ENCODE results near the gene MCF2L. TPM values are rescaled to one million over a fixed set of nuclear protein-coding genes. Genes with fewer than 3 reads are reported as not detected.

Gene MCF2L
- total RNA-seq, 4 donors from 2014 or later, result 46.5 to 89.7 (median 55.0) TPM

DNA sequence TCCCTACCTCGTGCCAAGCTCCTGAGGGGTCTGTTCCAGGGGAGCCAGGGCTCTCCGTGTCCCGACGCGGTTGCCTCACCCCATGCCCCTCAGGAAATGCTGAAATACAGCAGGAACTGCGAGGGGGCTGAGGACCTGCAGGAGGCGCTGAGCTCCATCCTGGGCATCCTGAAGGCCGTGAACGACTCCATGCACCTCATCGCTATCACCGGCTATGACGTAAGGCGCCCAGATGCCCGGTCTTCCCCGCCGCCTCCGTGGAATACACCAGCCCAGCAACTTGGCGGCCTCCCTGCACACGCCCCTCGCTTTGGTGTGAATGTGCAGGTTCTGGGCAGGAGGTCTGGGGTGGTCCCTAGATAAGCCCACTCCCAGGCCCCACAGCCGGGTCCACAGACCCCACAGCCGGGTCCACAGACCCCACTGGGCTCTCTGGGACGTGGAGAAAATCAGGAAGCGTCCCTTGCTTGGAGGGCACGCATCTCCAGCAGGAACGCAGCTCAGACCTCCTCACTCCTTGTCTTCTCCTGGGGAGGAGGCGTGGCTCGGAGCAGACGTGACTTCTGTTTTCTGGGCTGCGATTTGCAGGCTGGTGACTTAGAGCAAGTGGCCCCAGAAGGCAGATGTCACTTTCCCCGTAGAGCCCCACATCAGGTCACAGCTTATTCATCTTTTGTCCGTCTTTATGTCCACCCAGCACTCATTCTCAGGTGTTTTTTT, 117.2 kb downstream of the MCF2L start:
- TF ChIP-seq POLR2A (IDR thresholded peaks at IDR 0.05), result no peak
- TF ChIP-seq, protein P1, sequence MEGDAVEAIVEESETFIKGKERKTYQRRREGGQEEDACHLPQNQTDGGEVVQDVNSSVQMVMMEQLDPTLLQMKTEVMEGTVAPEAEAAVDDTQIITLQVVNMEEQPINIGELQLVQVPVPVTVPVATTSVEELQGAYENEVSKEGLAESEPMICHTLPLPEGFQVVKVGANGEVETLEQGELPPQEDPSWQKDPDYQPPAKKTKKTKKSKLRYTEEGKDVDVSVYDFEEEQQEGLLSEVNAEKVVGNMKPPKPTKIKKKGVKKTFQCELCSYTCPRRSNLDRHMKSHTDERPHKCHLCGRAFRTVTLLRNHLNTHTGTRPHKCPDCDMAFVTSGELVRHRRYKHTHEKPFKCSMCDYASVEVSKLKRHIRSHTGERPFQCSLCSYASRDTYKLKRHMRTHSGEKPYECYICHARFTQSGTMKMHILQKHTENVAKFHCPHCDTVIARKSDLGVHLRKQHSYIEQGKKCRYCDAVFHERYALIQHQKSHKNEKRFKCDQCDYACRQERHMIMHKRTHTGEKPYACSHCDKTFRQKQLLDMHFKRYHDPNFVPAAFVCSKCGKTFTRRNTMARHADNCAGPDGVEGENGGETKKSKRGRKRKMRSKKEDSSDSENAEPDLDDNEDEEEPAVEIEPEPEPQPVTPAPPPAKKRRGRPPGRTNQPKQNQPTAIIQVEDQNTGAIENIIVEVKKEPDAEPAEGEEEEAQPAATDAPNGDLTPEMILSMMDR (IDR thresholded peaks at IDR 0.05), result no peak
- H3K4me3 ChIP-seq (ENCODE audit: low read depth, poor library complexity, severe bottlenecking), result no peak overlapping the region
- no peak for DNase-seq (ENCODE audit: low spot score in 2 of 2)
- intact Hi-C loops (cut with DNase I; ENCODE audit: low total_unique reads), result no loop called here
- 83 to 89% methylated on average over 23 to 31 of the region's 32 CpGs for WGBS, 2 donors

DNA sequence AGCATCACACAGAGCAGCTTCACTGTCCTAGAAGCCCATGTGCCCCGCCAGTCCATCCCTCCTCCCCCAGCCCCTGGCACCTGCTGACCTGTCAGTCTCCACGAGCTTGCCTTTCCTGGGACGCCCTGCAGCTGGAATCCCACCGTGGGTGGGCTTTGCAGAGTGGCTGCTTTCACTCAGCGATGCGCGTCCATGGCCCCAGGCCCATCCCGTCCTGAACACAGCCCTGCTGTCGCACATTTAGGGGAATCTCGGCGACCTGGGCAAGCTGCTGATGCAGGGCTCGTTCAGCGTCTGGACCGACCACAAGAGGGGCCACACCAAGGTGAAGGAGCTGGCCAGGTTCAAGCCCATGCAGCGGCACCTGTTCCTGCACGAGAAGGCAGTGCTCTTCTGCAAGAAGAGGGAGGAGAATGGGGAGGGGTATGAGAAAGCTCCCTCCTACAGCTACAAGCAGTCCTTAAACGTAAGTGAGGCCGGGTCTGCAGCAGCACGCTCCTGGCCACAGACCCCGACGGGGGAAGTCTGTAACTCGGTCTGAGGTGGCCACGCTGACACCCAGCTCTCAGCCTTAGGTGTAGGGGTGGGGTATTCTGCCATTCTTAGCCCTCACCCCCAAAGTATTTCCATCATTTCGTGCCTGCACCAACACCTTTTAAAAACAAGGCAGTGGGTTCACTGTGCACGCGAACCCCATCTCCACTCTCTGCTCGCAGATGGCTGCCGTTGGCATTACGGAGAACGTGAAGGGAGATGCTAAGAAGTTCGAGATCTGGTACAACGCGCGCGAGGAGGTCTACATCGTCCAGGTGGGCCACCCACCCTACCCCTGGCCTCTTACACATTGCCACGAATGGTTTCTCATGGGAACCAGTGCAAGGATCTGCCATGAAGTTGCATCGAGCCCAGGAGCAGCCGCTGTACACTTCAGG, 118.2 kb downstream of the MCF2L start:
- intact Hi-C loops (cut with DNase I; ENCODE audit: low total_unique reads), result no loop called here
- TF ChIP-seq, protein P1 (IDR thresholded peaks at IDR 0.05), result no peak
- no peak for TF ChIP-seq POLR2A (IDR thresholded peaks at IDR 0.05)
- no peak for DNase-seq (ENCODE audit: low spot score in 2 of 2)
- 92 to 94% methylated on average over 38 to 39 of the region's 39 CpGs for WGBS, 2 donors
- H3K4me3 ChIP-seq (ENCODE audit: low read depth, poor library complexity, severe bottlenecking), result no peak overlapping the region

DNA sequence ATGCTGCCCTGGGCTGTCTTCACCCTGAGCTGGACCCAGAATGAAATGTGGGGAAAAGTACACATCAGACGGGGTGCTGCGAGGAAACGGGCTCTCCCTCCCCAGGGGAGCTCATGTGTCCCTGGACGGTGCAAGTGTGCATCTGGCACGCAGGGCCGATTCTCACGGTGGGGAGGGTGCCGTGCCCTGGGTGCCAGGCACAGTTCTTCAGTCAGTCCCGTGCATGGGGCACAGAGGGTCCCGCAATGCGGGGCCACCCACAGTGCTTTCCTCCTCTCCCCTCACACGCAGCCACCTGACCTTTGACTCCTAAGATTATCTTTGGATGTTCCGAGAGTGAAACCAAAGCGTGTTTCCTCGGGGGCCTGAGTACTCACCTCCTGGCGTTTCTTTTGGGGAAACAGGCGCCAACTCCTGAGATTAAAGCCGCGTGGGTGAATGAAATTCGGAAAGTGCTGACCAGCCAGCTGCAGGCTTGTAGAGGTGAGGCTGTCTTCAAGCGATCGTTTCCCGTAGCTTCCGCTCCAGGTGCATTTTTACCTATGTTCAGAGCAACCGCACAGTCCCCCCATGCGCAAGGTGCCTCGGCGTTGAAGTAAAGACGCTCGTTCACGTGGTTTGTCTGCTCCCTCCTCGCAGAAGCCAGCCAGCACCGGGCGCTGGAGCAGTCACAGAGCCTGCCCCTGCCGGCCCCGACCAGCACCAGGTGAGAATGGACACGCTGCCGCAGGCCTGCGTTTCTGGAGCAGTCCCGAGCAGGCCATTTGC, 119.1 kb downstream of the MCF2L start:
- no peak overlapping the region for H3K4me3 ChIP-seq (ENCODE audit: low read depth, poor library complexity, severe bottlenecking)
- TF ChIP-seq, protein P1 (IDR thresholded peaks at IDR 0.05), result no peak
- no peak for TF ChIP-seq POLR2A (IDR thresholded peaks at IDR 0.05)
- DNase-seq (ENCODE audit: low spot score in 2 of 2), result no peak
- WGBS, 2 donors, result 94 to 95% methylated on average over 40 of the region's 40 CpGs
- intact Hi-C loops (cut with DNase I; ENCODE audit: low total_unique reads), result no loop called here

DNA sequence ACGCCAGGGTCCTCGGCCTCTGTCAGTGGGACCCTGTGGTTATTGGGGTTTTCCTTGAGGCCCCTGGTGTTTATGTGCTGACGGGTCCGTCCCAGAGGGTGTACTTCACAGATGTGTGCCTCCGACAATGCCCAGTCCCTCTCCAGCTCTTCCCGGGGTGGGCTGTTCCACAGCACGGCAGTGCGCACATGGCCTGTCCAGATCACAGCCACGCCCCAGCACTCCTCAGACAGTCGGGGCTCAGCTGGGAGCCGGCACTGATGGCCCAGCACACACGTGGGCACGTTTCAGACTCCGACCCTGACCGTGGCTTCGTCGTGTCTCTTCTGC, 119.6 kb downstream of the MCF2L start:
- no peak for DNase-seq (ENCODE audit: low spot score in 2 of 2)
- no peak for TF ChIP-seq POLR2A (IDR thresholded peaks at IDR 0.05)
- TF ChIP-seq, protein P1 (IDR thresholded peaks at IDR 0.05), result no peak
- no peak overlapping the region for H3K4me3 ChIP-seq (ENCODE audit: low read depth, poor library complexity, severe bottlenecking)
- intact Hi-C loops (cut with DNase I; ENCODE audit: low total_unique reads), result no loop called here
- WGBS, 2 donors, result 85 to 86% methylated on average over 16 to 17 of the region's 17 CpGs

DNA sequence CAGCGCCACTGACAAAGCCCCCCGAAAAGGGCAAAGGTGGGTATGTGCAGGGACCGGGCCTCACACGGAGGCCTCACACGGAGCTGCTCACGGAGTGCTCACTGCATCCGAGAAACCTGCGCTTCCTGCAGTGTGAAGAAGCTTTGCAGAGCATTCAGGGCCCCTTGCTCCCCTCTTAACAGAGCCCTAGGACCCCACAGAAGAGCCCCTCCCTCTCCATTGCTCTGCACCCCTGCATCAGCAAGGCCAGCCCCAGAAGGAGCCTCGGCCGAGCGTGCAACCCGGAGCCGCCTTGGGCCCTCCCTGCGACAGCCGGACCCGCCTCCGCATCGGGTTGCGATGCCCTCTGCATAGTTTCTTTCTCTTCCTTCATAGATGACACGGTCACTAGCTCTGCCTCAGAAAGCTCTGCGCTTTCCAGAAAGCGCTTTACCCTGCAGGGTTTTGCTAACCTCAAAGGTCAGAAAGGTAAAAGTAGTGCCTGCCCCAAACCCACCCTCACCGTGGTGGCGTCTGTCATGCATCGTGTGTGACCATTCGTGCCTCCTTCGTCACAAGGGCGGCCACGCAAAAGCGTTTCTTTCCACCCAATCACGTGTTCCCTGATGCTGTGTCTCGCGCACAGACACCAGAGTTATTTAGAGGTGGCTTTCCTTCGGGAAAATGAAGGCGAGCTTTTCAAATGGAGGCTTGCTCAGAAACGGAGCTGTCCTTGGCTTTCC, 120.8 kb downstream of the MCF2L start:
- intact Hi-C loops (cut with DNase I; ENCODE audit: low total_unique reads), result no loop called here
- DNase-seq (ENCODE audit: low spot score in 2 of 2), result no peak
- TF ChIP-seq POLR2A (IDR thresholded peaks at IDR 0.05), result no peak
- TF ChIP-seq, protein P1 (IDR thresholded peaks at IDR 0.05), result no peak
- no peak overlapping the region for H3K4me3 ChIP-seq (ENCODE audit: low read depth, poor library complexity, severe bottlenecking)
- 88 to 89% methylated on average over 36 of the region's 36 CpGs for WGBS, 2 donors
